Mammary epithelial cell (primary cell): ENCODE measurements around the gene CACNA1G.

Source experiments
- CTCF ChIP-seq, 2 donors: IDR thresholded peaks in 1 of 2; conservative IDR thresholded peaks in 1 of 2; 2 replicates each; pipeline ENCODE4 v1.5.1; 2011 to 2012; ENCODE audit warnings: inconsistent platforms in 2 of 2, low read length in 2 of 2, mild to moderate bottlenecking in 2 of 2, control low read depth in 1 of 2, low read depth in 1 of 2; ENCODE audit not compliant: insufficient read depth in 1 of 2; ENCODE audit errors: extremely low read depth in 1 of 2
- EZH2 ChIP-seq: IDR thresholded peaks from 2 replicates; pipeline ENCODE4 v1.6.1; 2012; ENCODE audit warnings: low read length, inconsistent platforms, borderline replicate concordance

- TF ChIP-seq CTCF (conservative IDR thresholded peaks at IDR 0.05 in 1 of 2, IDR thresholded peaks at IDR 0.05 in 1 of 2; ENCODE audit: extremely low read depth in 1 of 2, insufficient read depth in 1 of 2, low read depth in 1 of 2, low read length in 2 of 2) = no peak
- no peak for TF ChIP-seq EZH2
These were observed 9.5 kb downstream of the CACNA1G start for GRCh38 chr17:50570032-50570431.
